Psoas muscle (tissue), 8 donors: ENCODE results near the gene RHOXF2. TPM values are rescaled to one million over a fixed set of nuclear protein-coding genes. Genes with fewer than 3 reads are reported as not detected.

Experiments used
- ATAC-seq, 4 donors: fragments of 200-7000 bp; cut with Tn5 transposase; one replicate each; pipeline ENCODE4 v1.9.1; 2020; ENCODE audit warnings: moderate library complexity in 3 of 4, mild to moderate bottlenecking in 2 of 4
- DNase-seq, 2 donors: peaks; one replicate each; pipeline ENCODE4 v3.0.0-alpha.2; 2020
- H3K27ac ChIP-seq: fragments of 200-600 bp; one replicate; pipeline ENCODE4 v1.8.0; 2022
- H3K27me3 ChIP-seq, 3 donors: fragments of 200-600 bp in 1 of 3; one replicate each; pipeline versions ENCODE4 v1.6.1 to v1.8.0; 2013 to 2022; ENCODE audit warnings: low read length in 2 of 3, mild to moderate bottlenecking in 2 of 3, moderate library complexity in 1 of 3; ENCODE audit not compliant: insufficient read depth in 3 of 3
- H3K36me3 ChIP-seq, 2 donors: fragments of 200-600 bp in 1 of 2; one replicate each; pipeline versions ENCODE4 v1.6.1 to v1.8.0; 2013 to 2022; ENCODE audit warnings: low read depth in 1 of 2, mild to moderate bottlenecking in 1 of 2, moderate library complexity in 1 of 2; ENCODE audit not compliant: insufficient read depth in 1 of 2
- H3K4me1 ChIP-seq: fragments of 200-600 bp; one replicate; pipeline ENCODE4 v1.8.0; 2022
- H3K4me3 ChIP-seq: fragments of 200-600 bp; one replicate; pipeline ENCODE4 v1.8.0; 2022; ENCODE audit warnings: mild to moderate bottlenecking
- H3K9me3 ChIP-seq: fragments of 200-600 bp; one replicate; pipeline ENCODE4 v1.8.0; 2022
- CTCF ChIP-seq: fragments of 200-600 bp; IDR thresholded peaks from one replicate; pipeline ENCODE4 v1.8.0; 2022; ENCODE audit warnings: antibody characterized with exemption
- WGBS, 3 donors: extraction: QIAGEN DNeasy Blood & Tissue Kit; methylation state at CpG; one replicate each; pipeline versions ENCODE4 v1.1.6 to v1.1.7; 2013; 5-methylcytosine and 5-hydroxymethylcytosine counted together
- intact Hi-C, 2 donors: fragments of 100-400 bp; cut with DNase I; formaldehyde crosslinking; loops; one replicate each; pipeline versions ENCODE4 v1.11.0 to v1.14.2; 2022
- polyA plus RNA-seq, 3 donors: library from polyadenylated mRNA; stranded (reverse); fragments of 200-250 nt; gene quantifications; one replicate each; pipeline ENCODE4 v1.2.3, GENCODE V29; 2013
- total RNA-seq, 4 donors: library from RNA; stranded (reverse); fragmentation: NEBNext Ultra II Directional in 2 of 4; extraction: Animal tissue kit (Norgen Biotek cat#: 25700) in 2 of 4; gene quantifications; one replicate each; pipeline versions ENCODE4 v1.2.1 to v1.2.4, GENCODE V29; 2021 to 2023
- donor health status: healthy with polysubstance abuse.
- donor health status: DM: no; HTN: no; CAD: no; lungs with moderate emphysema.
- donor health status: Bipolar disorder and iron deficiency.
- donor health status: healthy.
- donor health status: DM: yes; HTN: yes; CAD: no.
- donor health status: DM: no; HTN: no; CAD: no.
- donor health status: DM: no; HTN: no; CAD: no.
- donor health status: DM: yes; HTN: yes; CAD: no.

The RHOXF2 gene
- total and polyA plus RNA-seq, 7 donors = not detected

- ATAC-seq (no peak), DNase-seq (no peak)
- Histone ChIP-seq H3K27me3 (no peaks in the 10 kb centered on the region), H3K4me3 (no peak overlapping the region), H3K36me3 (no peaks in the 10 kb centered on the region), H3K9me3 (no peaks in the 10 kb centered on the region), H3K27ac (no peak overlapping the region), H3K4me1 (no peaks in the 10 kb centered on the region)
- 53 to 63% (median 59%) methylated on average over 8 of the region's 8 CpGs for WGBS, 3 donors
- intact Hi-C loops = no loop called here
- TF ChIP-seq CTCF = no peak
Measured at GRCh38 chrX:120207009-120207605, 48.7 kb downstream of the RHOXF2 start.

GRCh38 chrX:120213438-120214265 lies 55.2 kb downstream of the RHOXF2 start:
- ATAC-seq = peak in 3 of 4 donors; percentile 59 to 77 (median 76)
- H3K9me3 ChIP-seq = no peaks in the 10 kb centered on the region

More at GRCh38 chrX:120213438-120214265, 55.2 kb downstream of the RHOXF2 start:
- Histone ChIP-seq H3K4me3 (no peak overlapping the region), H3K36me3 (no peaks in the 10 kb centered on the region), H3K4me1 (no peaks in the 10 kb centered on the region), H3K27ac (no peak overlapping the region), H3K27me3 (no peaks in the 10 kb centered on the region)
- intact Hi-C loops = loop anchor here in 1 of 2 donors (10.0 kb wide), 1 partner anchor 179 kb away; no protein-coding TSS in a partner anchor
- TF ChIP-seq CTCF = peak; percentile 67
- peak in 1 of 2 donors; percentile 26 for DNase-seq
- 23 to 25% (median 24%) methylated on average over 8 of the region's 8 CpGs for WGBS, 3 donors

Other genes starting within 250 kb of the RHOXF2 start
- gene NKAP, start 214.9 kb upstream of the RHOXF2 start, total RNA-seq = 1 to 10 TPM; 6.2 to 7.4 (median 7.2) TPM
- 1 to 10 TPM; 3.4 to 7.5 (median 5.1) TPM for gene NKAP, start 214.9 kb upstream of the RHOXF2 start, polyA plus RNA-seq
- not detected for gene RHOXF2B, start 80.9 kb upstream of the RHOXF2 start, total RNA-seq
- gene RHOXF2B, start 80.9 kb upstream of the RHOXF2 start, polyA plus RNA-seq = not detected
- not detected for gene RHOXF1, start 42.7 kb upstream of the RHOXF2 start, total RNA-seq
- not detected for gene RHOXF1, start 42.7 kb upstream of the RHOXF2 start, polyA plus RNA-seq
- 1 to 10 TPM; 7.5 to 8.6 (median 7.7) TPM for gene ZBTB33, start 92.2 kb downstream of the RHOXF2 start, total RNA-seq
- 10 to 100 TPM in 1 of 3 donors, 1 to 10 TPM in 2; 2.6 to 11.8 (median 3.5) TPM for gene ZBTB33, start 92.2 kb downstream of the RHOXF2 start, polyA plus RNA-seq
- gene TMEM255A, start 152.8 kb downstream of the RHOXF2 start, total RNA-seq = 1 to 10 TPM in 1 of 4 donors, under 1 TPM in 3; 0.06 to 2.0 (median 0.30) TPM
- under 1 TPM; 0.13 to 0.38 (median 0.14) TPM for gene TMEM255A, start 152.8 kb downstream of the RHOXF2 start, polyA plus RNA-seq
- 10 to 100 TPM in 2 of 4 donors, 1 to 10 TPM in 2; 7.1 to 41.5 (median 10.8) TPM for gene ATP1B4, start 203.5 kb downstream of the RHOXF2 start, total RNA-seq
- gene ATP1B4, start 203.5 kb downstream of the RHOXF2 start, polyA plus RNA-seq = 1 to 10 TPM in 2 of 3 donors, under 1 TPM in 1; 0.26 to 7.0 (median 2.1) TPM